NCI-H187 (cell line): ENCODE results near the gene SPOP.
A peak's percentile ranks its signal among the peaks of the same experiment; 100 is the strongest.
"Not testable (repeated sequence)": the region's sequence is repeated elsewhere in the genome, so short reads cannot be mapped to it uniquely, and the experiment has no call there.

ENCODE experiments used
- DNase-seq, 2 experiments: peaks; one replicate each; lab custom pipeline; 2025; lab: John Stamatoyannopoulos, UW

Gene SPOP

GRCh38 chr17:49677933-49678847 lies at the start of gene SPOP:
TSS of gene SPOP (minus strand) at chr17:49678097. CDS start at chr17:49622810, 55,287 bp downstream.
- DNase-seq, result peak; percentile 93 to 97

GRCh38 chr17:49727380-49727779 lies 49.5 kb upstream of the SPOP start:
- DNase-seq, result no peak

- no peak for DNase-seq
These were observed 47.7 kb upstream of the SPOP start for GRCh38 chr17:49725452-49726130.

- DNase-seq, result not testable (repeated sequence)
These were observed 46.7 kb upstream of the SPOP start for GRCh38 chr17:49724552-49724951.

- no peak for DNase-seq
These were observed 45.5 kb upstream of the SPOP start for GRCh38 chr17:49723423-49723822.

GRCh38 chr17:49722066-49722465 lies 44.2 kb upstream of the SPOP start:
- DNase-seq, result no peak

GRCh38 chr17:49717371-49717861 lies 39.5 kb upstream of the SPOP start:
- no peak for DNase-seq

- DNase-seq, result no peak
These were observed 38.9 kb upstream of the SPOP start for GRCh38 chr17:49716668-49717364.

GRCh38 chr17:49715717-49716279 lies 37.9 kb upstream of the SPOP start:
- DNase-seq, result no peak

GRCh38 chr17:49715216-49715615 lies 37.3 kb upstream of the SPOP start:
- no peak for DNase-seq

GRCh38 chr17:49708515-49709183 lies 30.8 kb upstream of the SPOP start:
- no peak for DNase-seq

GRCh38 chr17:49707608-49708514 lies 30.0 kb upstream of the SPOP start, which contains the start of gene SLC35B1:
TSS of gene SLC35B1 (minus strand) at chr17:49707964. CDS start at chr17:49707833, 131 bp downstream.
- DNase-seq, result peak; percentile 94 to 96

GRCh38 chr17:49707246-49707607 lies 29.3 kb upstream of the SPOP start:
- DNase-seq, result no peak

GRCh38 chr17:49705254-49705653 lies 27.4 kb upstream of the SPOP start:
- no peak for DNase-seq

GRCh38 chr17:49703557-49704277 lies 25.8 kb upstream of the SPOP start:
- no peak for DNase-seq

GRCh38 chr17:49700960-49701359 lies 23.1 kb upstream of the SPOP start:
- no peak for DNase-seq

GRCh38 chr17:49699966-49700575 lies 22.2 kb upstream of the SPOP start:
- no peak for DNase-seq

GRCh38 chr17:49698005-49698404 lies 20.1 kb upstream of the SPOP start:
- no peak for DNase-seq

- DNase-seq, result no peak
These were observed 18.4 kb upstream of the SPOP start for GRCh38 chr17:49696233-49696761.
